ENCODE data around the gene COX4I2. TPM values are rescaled to one million over a fixed set of nuclear protein-coding genes. Genes with fewer than 3 reads are reported as not detected.

The COX4I2 gene
- total RNA-seq, 1 experiment from 2014 or later = not detected

DNA sequence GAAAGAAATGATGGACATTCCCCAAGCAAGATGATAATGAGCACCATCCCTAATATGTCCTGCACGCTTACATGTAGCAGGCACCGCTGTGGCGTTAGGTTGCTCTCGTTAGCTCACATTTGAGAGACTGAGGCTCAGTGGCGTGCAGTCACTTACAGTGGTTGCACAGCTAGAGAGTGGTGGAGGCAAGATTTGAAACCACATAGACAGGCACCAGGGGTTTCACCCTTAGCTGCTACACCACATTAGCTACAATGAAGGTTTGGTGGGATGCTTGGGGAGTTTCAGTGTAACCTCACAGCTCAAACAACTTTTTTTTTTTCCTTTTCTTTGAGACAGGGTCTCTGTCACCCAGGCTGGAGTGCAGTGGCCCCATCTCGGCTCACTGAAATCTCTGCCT is 3.7 kb downstream of the COX4I2 start:
- CTCF ChIA-PET = interaction anchor here (0.7 to 1.2 kb wide), 3 partner anchors 9 to 26 kb away, joined by 3 to 5 read pairs (median 3); no protein-coding TSS in a partner anchor

DNA sequence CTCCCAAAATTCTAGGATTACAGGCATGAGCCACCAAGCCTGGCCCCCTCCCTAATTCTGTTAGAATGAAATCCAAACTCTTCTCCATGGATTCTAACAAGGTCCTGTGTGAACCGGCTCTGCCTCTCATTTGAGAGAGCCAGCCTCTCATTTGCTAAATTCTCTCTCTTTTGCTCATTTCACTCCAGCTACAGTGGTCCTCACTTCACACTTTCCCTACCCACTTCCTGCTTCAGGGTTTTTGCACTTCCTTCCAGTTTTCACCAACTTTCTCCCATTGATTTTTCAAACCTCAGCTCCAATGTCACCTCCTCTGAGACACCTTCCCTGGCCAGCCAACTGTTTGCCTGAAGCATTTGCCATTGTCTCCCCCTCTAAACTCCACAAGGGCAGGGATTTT is 5.1 kb downstream of the COX4I2 start:
- Histone ChIP-seq H3K27ac (ENCODE audit: low read depth, low read length, poor library complexity, severe bottlenecking) (no peak overlapping the region), H3K4me1 (ENCODE audit: insufficient read depth, low read length, poor library complexity, severe bottlenecking) (peaks cover 12% of the 10 kb centered on the region), H3K9me3 (ENCODE audit: low read depth, low read length, poor library complexity, severe bottlenecking) (no peaks in the 10 kb centered on the region), H3K4me3 (ENCODE audit: low read depth, low read length, poor library complexity, severe bottlenecking) (no peak overlapping the region), H3K36me3 (ENCODE audit: insufficient read depth, low read length, poor library complexity, severe bottlenecking) (no peaks in the 10 kb centered on the region), H3K27me3 (replicated peaks; ENCODE audit: insufficient read depth, low read depth, low read length, poor library complexity) (no peaks in the 10 kb centered on the region)
- BruUV-seq (replicated peaks) = no TSS peak
- ChIA-PET CTCF (no interaction called here), POLR2A (ENCODE audit: low non-redundant PET) (no interaction called here)
- no peak for TF ChIP-seq EZH2 (IDR thresholded peaks at IDR 0.05; ENCODE audit: borderline replicate concordance, low read depth, low read length, poor library complexity, severe bottlenecking)
- TF ChIP-seq, protein P1, sequence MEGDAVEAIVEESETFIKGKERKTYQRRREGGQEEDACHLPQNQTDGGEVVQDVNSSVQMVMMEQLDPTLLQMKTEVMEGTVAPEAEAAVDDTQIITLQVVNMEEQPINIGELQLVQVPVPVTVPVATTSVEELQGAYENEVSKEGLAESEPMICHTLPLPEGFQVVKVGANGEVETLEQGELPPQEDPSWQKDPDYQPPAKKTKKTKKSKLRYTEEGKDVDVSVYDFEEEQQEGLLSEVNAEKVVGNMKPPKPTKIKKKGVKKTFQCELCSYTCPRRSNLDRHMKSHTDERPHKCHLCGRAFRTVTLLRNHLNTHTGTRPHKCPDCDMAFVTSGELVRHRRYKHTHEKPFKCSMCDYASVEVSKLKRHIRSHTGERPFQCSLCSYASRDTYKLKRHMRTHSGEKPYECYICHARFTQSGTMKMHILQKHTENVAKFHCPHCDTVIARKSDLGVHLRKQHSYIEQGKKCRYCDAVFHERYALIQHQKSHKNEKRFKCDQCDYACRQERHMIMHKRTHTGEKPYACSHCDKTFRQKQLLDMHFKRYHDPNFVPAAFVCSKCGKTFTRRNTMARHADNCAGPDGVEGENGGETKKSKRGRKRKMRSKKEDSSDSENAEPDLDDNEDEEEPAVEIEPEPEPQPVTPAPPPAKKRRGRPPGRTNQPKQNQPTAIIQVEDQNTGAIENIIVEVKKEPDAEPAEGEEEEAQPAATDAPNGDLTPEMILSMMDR (conservative IDR thresholded peaks at IDR 0.05; ENCODE audit: low read depth, low read length) = no peak
- no peak for DNase-seq (ENCODE audit: low spot score)
- intact Hi-C loops (cut with micrococcal nuclease; ENCODE audit: unreplicated experiment) = no loop called here

More for the DNA sequence above, 3.7 kb downstream of the COX4I2 start:
- H3K36me3 ChIP-seq (ENCODE audit: insufficient read depth, low read length, poor library complexity, severe bottlenecking) = no peaks in the 10 kb centered on the region
- DNase-seq (ENCODE audit: low spot score) = no peak
- no peaks in the 10 kb centered on the region for H3K27me3 ChIP-seq (replicated peaks; ENCODE audit: insufficient read depth, low read depth, low read length, poor library complexity)
- H3K9me3 ChIP-seq (ENCODE audit: low read depth, low read length, poor library complexity, severe bottlenecking) = no peaks in the 10 kb centered on the region
- BruUV-seq (replicated peaks) = no TSS peak
- H3K4me1 ChIP-seq (ENCODE audit: insufficient read depth, low read length, poor library complexity, severe bottlenecking) = no peaks in the 10 kb centered on the region
- H3K27ac ChIP-seq (ENCODE audit: low read depth, low read length, poor library complexity, severe bottlenecking) = no peak overlapping the region
- TF ChIP-seq EZH2 (IDR thresholded peaks at IDR 0.05; ENCODE audit: borderline replicate concordance, low read depth, low read length, poor library complexity, severe bottlenecking) = no peak
- TF ChIP-seq, protein P1 (conservative IDR thresholded peaks at IDR 0.05; ENCODE audit: low read depth, low read length) = no peak
- no peak overlapping the region for H3K4me3 ChIP-seq (ENCODE audit: low read depth, low read length, poor library complexity, severe bottlenecking)
- intact Hi-C loops (cut with micrococcal nuclease; ENCODE audit: unreplicated experiment) = no loop called here
- POLR2A ChIA-PET (ENCODE audit: low non-redundant PET) = interaction anchor here (0.7 kb wide), 1 partner anchor 1554 kb away, joined by 8 read pairs; no protein-coding TSS in a partner anchor

DNA sequence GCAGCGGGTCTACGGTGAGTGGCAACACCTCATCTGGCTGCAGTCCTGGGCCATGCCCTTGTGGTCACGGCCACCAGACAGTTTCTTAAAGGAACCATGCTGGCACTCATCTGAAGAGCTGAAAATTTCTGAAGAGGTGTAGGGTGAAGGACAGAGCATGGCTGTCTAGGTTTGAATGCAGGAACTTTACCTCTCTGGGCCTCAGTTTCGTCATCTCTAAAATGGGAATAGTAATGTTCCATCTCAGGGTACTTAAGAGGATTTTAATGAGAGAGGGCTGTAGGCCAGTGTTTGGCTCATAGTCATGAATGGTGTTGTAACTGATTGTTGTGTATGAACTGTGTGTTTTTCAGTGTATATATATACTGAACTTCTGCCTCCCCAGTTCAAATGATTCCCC is 5.8 kb downstream of the COX4I2 start:
- Histone ChIP-seq H3K9me3 (ENCODE audit: low read depth, low read length, poor library complexity, severe bottlenecking) (no peaks in the 10 kb centered on the region), H3K4me1 (ENCODE audit: insufficient read depth, low read length, poor library complexity, severe bottlenecking) (peaks cover 17% of the 10 kb centered on the region), H3K4me3 (ENCODE audit: low read depth, low read length, poor library complexity, severe bottlenecking) (no peak overlapping the region), H3K27me3 (replicated peaks; ENCODE audit: insufficient read depth, low read depth, low read length, poor library complexity) (no peaks in the 10 kb centered on the region), H3K27ac (ENCODE audit: low read depth, low read length, poor library complexity, severe bottlenecking) (no peak overlapping the region), H3K36me3 (ENCODE audit: insufficient read depth, low read length, poor library complexity, severe bottlenecking) (no peaks in the 10 kb centered on the region)
- no peak for DNase-seq (ENCODE audit: low spot score)
- intact Hi-C loops (cut with micrococcal nuclease; ENCODE audit: unreplicated experiment) = no loop called here
- POLR2A ChIA-PET (ENCODE audit: low non-redundant PET) = no interaction called here
- no peak for TF ChIP-seq EZH2 (IDR thresholded peaks at IDR 0.05; ENCODE audit: borderline replicate concordance, low read depth, low read length, poor library complexity, severe bottlenecking)
- TF ChIP-seq, protein P1 (conservative IDR thresholded peaks at IDR 0.05; ENCODE audit: low read depth, low read length) = no peak
- CTCF ChIA-PET = no interaction called here
- BruUV-seq (replicated peaks) = no TSS peak

Measured in A673 (cell line).